Testis (tissue), 2 donors: ENCODE results near the gene LRRC66.

Source experiments
- POLR2A ChIP-seq: fragments of 450-650 bp; IDR thresholded peaks from one replicate; pipeline ENCODE4 v1.6.1; 2017; ENCODE audit warnings: antibody characterized with exemption, mild to moderate bottlenecking, moderate library complexity
- TF ChIP-seq, protein P1 (sequence below), 3 experiments: fragments of 450-650 bp in 2 of 3; fragments of 200-600 bp in 1 of 3; sonication (generic) in 1 of 3; IDR thresholded peaks; one replicate each; pipeline ENCODE4 v1.5.1; 2016 to 2019; ENCODE audit warnings: antibody characterized with exemption in 3 of 3, mild to moderate bottlenecking in 2 of 3, moderate library complexity in 1 of 3

DNA sequence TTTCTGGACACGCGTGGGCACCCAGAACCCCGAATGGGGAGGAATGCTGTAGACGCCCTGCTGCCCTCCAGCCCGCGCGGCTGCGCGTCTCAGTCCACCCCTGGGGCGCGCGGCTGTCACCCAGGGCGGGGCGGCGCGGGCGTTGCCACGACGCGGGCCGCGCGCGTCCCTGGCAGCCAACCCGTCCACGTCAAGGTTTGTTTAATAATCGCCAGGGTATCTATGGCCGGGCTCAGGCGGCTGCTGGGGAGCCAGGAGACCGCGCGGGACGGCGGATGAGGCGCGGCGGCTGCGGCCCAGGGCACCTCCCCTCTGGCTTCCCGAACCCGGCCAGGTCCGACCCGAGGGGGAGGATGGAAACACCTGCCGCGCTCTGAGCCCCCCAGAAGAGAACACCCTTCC, 31.1 kb upstream of the LRRC66 start, which contains the start of gene SPATA18:
- TF ChIP-seq, protein P1, sequence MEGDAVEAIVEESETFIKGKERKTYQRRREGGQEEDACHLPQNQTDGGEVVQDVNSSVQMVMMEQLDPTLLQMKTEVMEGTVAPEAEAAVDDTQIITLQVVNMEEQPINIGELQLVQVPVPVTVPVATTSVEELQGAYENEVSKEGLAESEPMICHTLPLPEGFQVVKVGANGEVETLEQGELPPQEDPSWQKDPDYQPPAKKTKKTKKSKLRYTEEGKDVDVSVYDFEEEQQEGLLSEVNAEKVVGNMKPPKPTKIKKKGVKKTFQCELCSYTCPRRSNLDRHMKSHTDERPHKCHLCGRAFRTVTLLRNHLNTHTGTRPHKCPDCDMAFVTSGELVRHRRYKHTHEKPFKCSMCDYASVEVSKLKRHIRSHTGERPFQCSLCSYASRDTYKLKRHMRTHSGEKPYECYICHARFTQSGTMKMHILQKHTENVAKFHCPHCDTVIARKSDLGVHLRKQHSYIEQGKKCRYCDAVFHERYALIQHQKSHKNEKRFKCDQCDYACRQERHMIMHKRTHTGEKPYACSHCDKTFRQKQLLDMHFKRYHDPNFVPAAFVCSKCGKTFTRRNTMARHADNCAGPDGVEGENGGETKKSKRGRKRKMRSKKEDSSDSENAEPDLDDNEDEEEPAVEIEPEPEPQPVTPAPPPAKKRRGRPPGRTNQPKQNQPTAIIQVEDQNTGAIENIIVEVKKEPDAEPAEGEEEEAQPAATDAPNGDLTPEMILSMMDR (IDR thresholded peaks at IDR 0.05), result no peak
- no peak for TF ChIP-seq POLR2A
